Activated naive CD8-positive, alpha-beta T cell treated with anti-CD3 and anti-CD28 coated beads, Interleukin-2, amount 50 U/mL, for 16 hours (primary cell): ENCODE results near the gene RIOK1.
"Not testable (repeated sequence)": the region's sequence is repeated elsewhere in the genome, so short reads cannot be mapped to it uniquely, and the experiment has no call there.

Source experiments
- DNase-seq: peaks from one replicate; pipeline ENCODE4 v3.0.0-alpha.2; 2020; ENCODE audit warnings: low read depth, low spot score

Gene RIOK1

DNA sequence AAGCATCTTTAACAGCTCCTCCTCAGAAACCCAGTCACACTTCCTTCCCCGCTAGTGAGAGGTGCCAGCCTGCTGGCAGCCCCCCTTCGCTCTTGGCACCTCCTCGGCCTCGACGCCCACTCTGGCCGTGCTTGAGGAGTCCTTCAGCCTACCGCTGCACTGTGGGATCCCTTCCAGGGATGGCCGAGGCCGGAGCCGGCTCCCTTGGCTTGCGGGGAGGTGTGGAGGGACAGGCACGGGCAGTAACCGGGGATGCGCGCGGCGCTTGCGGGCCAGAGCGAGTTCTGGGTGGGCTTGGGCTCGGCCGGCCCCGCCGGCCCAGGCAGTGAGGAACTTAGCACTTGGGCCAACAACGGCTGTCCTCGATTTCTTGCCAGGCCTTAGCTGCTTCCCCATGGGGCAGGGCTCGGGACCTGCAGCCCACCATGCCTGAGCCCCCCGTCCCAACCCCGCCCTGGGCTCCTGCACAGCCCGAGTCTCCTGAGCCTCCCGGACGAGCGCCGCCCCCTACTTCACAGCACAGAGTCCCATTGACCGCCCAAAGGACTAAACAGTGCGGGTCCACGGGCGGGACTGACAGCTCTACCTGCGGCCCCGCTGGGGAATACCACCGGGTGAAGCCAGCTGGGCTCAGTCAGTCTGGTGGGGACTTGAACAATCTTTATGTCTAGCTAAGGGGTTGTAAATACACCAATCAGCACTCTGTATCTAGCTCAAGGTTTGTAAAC lies 51.6 kb downstream of the RIOK1 start:
- DNase-seq, result no peak

DNA sequence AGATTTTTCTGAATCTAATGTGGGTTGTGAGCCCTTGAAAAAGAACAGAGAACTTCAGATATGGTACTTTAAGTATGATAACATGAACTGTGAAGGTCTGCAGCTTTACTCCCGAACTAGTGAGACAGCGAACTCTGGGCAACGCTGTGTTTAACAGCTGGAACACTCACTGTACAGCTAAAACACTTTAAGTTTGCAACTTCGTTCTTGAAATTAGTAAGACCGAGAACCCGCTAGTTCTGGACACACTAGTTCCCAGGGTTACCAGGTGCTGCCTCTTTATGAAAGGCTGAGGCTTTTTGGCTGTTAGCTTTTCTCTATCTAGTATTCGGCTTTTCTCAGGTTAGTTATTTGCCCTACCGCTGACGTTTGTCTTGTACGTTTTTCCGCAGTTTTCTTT lies 52.9 kb downstream of the RIOK1 start:
- no peak for DNase-seq

DNA sequence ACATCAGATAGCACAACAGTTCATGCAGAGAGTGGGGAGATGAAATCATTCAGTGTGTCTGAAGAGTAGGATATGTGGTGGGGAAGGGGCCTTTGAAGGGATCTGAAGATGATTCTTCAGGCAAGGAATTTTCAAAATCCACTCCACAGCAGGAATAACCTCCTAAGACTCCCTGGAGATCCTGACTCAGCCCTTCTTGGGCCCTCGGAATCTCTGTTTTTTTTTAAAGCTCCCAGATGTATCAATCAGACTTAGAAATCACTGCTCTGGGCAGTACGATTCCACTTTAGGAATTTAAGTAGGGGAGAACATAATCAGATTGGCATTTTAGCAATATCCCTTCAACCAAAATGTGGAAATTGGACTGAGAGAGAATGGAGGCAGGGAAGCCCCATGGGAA lies 55.5 kb downstream of the RIOK1 start:
- DNase-seq, result no peak

DNA sequence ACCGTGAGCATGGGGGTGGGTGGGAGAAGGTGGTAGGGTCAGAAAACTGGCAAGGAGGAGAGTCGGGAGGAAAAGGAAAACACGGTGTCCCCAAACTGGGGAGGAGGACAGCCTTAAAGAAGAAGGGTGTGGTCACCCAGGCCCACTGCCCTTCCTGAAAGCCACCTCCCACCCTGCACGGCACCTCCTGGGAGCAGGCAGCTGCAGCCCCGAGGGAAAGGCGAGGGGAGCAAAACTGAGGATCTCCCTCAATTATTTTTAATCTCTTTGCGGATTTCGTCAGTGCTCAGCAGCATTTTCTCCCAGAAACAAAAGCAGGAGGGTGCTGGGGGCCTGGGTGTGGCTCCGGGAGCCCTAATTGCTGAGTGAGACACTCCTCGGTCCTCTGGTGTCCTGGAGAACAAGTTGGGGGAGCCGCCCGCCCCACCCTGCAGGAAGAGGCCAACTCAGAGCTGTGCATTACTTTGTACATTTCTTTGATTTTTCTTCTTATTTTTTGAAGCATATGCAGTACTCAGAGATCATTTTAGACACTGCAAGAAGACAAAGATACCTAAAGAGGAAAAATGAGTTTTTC lies 56.4 kb downstream of the RIOK1 start:
- DNase-seq, result no peak

GRCh38 chr6:7446619-7447325 lies 57.2 kb downstream of the RIOK1 start:
- no peak for DNase-seq

DNA sequence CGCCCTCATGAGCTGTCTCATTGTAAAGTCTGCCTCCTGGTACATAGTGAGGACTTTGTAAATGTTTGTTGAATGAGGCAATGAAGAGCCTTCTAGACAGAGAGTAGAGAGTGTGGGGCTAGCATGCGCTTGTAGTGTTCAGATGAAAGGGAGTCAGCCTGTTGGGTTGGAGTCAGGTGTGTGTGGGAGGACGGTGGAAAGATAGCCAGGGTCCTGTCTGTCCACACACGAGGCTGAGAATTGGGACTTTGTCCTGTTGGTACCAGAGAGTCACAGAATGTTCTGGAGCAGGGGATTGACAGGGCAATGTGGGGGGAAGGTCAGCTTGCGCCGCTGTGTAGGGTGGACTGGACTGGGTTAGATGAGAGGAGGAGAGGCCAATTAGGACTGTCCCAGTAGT lies 58.6 kb downstream of the RIOK1 start:
- no peak for DNase-seq

DNA sequence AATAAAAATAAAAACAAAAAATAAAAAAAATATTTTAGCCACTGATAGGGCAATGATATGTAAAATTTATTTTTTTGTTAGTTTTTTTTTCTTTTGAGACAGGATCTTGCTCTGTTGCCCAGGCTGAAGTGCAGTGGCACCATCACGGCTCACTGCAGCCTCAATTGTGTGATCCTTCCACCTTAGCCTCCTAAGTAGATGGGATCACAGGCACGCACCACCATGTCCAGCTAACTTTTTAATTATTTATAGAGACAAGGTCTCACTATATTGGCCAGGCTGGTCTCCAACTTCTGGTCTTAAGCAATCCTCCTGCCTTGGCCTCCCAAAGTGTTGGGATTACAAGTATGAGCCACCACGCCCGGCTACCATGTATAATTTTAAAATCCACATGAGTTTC lies 59.4 kb downstream of the RIOK1 start:
- no peak for DNase-seq

- no peak for DNase-seq
Measured at GRCh38 chr6:7451326-7451725, 61.7 kb downstream of the RIOK1 start.

DNA sequence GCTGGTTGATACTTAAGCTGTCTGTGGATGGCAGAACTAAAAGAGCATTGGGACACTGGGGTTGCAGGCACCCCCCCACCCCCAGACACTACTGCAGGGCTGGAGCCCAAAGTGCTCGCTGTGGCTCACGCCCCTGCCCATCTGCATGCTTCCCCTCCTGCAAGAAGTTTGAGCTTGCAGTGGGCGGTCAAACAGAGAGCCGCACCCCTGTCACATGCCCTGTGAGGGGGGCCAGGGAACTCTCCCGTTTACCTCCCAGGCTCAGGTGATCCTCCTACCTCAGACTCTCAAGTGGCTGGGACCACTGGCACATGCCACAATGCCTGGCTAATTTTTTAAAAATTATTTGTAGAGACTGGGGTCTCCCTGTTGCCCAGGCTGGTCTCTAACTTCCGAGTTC lies 63.3 kb downstream of the RIOK1 start:
- DNase-seq, result no peak

DNA sequence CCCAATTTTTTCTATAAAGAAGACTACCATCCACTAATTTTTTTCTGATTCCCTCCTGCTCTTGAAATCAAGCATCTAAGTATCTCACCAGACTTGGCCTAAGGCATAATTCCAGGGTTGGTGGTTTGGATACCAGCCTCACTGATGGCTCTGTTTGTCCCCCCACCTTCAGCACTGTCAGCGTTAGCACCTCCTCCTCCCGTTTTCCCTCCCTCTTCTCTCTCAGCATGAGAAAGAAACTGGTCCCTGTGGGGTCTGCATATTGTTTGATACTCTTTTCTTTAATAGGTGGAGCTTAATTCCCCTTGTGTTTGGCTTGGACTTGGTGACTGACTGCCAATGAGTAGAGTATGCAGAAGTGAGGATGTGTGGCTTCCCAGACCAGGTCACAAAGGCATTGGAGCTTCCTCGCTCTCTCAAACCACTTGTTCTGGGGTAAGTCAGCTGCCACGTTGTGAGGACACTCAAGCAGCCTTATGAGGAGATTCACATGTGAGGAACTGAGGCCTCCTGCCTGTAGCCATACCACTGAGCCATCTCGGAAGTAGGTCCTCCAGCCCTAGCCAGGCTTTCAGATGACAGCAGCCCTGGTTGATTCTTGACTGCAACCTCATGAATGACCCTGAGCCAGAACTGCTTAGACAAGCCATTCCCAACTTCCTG lies 65.2 kb downstream of the RIOK1 start:
- DNase-seq, result no peak

- not testable (repeated sequence) for DNase-seq
Measured at GRCh38 chr6:7456302-7456701, 66.7 kb downstream of the RIOK1 start.

GRCh38 chr6:7461416-7461815 lies 71.8 kb downstream of the RIOK1 start:
- no peak for DNase-seq

GRCh38 chr6:7463785-7464184 lies 74.2 kb downstream of the RIOK1 start:
- no peak for DNase-seq

DNA sequence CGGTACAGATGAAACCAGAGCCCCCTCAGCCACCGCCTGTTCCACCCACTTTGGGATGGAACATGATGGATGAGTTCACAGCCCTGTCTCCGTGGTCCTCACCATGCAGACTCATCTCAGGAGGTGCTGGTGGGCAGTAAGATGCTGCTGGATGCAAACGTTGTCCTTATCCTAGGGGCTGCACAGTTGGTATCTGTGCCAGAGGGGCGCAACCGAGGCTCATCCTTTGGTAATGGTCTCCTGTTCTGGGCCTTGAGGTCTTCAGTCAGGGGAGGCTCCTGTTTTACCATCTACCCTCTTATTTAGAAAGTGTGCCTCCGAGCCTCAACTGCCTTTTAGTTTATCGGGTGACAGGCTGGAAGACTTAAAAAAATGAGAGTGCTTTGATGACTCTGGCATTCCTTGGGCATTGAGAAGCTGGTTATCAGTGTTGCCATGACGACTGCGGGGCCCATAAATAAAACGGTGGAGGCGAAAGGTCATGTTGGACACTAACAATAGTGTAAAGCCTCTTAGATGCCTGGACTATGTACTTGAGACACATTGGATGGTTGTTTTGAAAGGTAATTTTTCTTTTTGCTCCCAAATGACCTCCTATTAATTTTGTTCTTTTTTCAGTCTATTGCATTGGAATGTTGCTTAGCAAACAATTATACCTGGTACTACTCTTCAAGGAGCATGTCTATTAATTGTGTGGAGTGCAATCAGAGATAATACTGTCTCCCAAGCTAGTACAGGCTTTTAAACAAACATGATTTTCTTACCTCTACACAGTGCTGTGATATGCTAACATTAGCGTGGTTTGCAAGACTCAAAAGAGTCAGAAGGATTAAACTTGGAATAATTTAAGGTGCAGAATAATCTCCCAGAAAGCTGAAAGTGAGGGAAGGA lies 77.6 kb downstream of the RIOK1 start:
- no peak for DNase-seq
